ENCODE data around the gene ST6GALNAC1. TPM values are rescaled to one million over a fixed set of nuclear protein-coding genes. Genes with fewer than 3 reads are reported as not detected.
"Not testable (repeated sequence)": the region's sequence is repeated elsewhere in the genome, so short reads cannot be mapped to it uniquely, and the experiment has no call there.

The ST6GALNAC1 gene
- total RNA-seq, 1 donor from 2014 or later: 4.4 TPM

DNA sequence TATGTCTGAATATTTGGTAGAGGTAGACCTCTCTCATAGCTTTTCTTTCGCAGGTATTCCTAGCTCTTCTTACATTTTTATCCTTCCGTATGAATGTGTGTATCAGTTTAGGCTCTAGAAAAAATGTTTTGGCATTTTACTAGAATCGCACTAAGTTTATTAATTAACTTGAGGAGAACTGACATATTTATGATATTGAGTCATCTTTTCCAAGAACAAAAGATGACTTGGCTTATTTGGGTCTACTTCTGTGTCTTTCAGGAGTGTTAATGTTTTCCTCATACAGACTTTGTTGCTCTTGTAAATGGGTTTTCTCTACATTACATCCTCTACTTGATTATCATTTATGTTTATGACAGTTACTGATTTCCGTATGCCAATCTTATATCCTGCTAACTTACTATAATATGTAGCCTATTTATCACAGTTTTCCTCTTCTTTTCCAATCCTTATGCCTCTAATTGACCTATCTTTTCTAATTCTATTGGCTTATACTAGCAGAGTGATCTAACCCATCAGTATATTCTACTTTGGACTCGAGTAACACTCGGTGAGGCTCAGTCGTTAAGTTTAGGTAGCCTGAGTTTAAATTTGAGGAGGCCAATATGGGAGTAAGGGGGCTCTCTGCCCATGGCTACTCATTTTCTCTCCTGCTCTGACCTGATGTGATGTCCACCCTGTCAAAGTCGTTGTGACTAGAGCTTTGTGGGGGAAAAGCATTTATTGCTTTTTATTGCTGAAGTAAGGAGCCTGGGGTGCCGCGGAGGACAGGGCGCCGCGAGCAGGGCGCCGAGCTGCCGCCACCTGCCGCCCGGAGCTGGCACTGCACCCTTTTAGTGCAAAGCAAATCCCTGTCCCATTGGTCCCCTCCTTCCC lies 20.0 kb downstream of the ST6GALNAC1 start:
- Histone ChIP-seq H3K27me3 (no peaks in the 10 kb centered on the region), H3K36me3 (no peaks in the 10 kb centered on the region), H3K27ac (no peak overlapping the region), H3K4me3 (no peak overlapping the region), H3K4me1 (peaks cover 9% of the 10 kb centered on the region), H3K9me3 (no peaks in the 10 kb centered on the region)
- intact Hi-C loops (cut with DNase I): no loop called here
- TF ChIP-seq POLR2A (IDR thresholded peaks at IDR 0.05) (no peak), POLR2AphosphoS5 (IDR thresholded peaks at IDR 0.05; ENCODE audit: insufficient read depth in 1 of 2, low read depth in 1 of 2) (peak; percentile 27 to 53)
- TF ChIP-seq, protein P1, sequence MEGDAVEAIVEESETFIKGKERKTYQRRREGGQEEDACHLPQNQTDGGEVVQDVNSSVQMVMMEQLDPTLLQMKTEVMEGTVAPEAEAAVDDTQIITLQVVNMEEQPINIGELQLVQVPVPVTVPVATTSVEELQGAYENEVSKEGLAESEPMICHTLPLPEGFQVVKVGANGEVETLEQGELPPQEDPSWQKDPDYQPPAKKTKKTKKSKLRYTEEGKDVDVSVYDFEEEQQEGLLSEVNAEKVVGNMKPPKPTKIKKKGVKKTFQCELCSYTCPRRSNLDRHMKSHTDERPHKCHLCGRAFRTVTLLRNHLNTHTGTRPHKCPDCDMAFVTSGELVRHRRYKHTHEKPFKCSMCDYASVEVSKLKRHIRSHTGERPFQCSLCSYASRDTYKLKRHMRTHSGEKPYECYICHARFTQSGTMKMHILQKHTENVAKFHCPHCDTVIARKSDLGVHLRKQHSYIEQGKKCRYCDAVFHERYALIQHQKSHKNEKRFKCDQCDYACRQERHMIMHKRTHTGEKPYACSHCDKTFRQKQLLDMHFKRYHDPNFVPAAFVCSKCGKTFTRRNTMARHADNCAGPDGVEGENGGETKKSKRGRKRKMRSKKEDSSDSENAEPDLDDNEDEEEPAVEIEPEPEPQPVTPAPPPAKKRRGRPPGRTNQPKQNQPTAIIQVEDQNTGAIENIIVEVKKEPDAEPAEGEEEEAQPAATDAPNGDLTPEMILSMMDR (IDR thresholded peaks at IDR 0.05): peak; percentile 89 to 96 (median 93)
- no peak for DNase-seq (ENCODE audit: extremely low spot score in 2 of 2)

DNA sequence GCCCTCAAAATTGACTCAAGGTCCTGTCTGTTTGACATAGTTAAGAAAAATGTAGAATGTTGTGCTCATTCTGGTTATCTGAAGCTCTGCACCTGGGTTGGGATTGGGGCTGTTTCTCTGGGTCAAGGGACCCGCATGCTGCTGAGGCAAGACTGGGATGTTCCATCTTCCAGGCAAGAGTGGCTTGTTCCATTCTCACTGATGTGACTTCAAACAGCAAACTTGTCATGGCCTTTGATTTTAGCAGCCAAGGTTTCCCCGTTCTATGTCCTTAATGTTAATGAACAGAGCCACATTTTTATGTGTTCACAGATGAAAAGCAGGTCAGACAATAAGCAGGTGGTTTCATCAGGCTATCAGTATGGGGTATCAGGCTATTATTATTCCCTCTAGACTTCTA lies 25.7 kb downstream of the ST6GALNAC1 start:
- no peak overlapping the region for H3K4me3 ChIP-seq
- no peaks in the 10 kb centered on the region for H3K27me3 ChIP-seq
- TF ChIP-seq POLR2AphosphoS5 (IDR thresholded peaks at IDR 0.05; ENCODE audit: insufficient read depth in 1 of 2, low read depth in 1 of 2) (no peak), POLR2A (IDR thresholded peaks at IDR 0.05) (no peak)
- TF ChIP-seq, protein P1 (IDR thresholded peaks at IDR 0.05): no peak
- no peaks in the 10 kb centered on the region for H3K9me3 ChIP-seq
- no peaks in the 10 kb centered on the region for H3K4me1 ChIP-seq
- H3K27ac ChIP-seq: no peak overlapping the region
- no peak for DNase-seq (ENCODE audit: extremely low spot score in 2 of 2)
- intact Hi-C loops (cut with DNase I): no loop called here
- H3K36me3 ChIP-seq: no peaks in the 10 kb centered on the region

DNA sequence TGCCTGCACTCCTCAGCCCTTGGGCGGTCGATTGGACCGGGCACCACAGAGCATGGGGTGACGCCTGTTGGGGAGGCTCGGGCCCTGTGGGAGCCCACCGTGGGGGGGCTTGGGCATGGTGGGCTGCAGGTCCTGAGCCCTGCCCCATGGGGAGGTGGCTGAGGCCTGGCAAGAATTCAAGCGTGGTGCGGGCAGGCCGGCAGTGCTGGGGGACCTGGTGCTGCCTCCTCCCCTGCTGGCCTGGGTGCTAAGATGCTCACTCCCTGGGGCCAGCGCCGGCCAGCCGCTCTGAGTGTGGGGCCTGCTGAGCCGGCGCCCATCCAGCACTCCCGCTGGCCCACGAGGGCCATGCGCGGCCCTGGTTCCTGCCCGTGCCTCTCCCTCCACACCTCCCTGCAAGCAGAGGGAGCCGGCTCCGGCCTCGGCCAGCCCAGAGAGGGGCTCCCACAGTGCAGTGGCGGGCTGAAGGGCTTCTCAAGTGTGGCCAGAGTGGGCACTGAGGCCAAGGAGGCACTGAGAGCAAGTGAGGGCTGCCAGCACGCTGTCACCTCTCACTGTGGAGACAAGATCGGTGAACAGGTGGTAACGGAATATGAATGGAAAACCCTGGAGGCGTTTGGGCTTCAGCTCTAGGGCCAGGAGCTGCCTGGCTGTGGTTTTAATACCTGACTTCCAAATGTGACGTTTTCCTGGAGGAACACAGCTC lies 28.5 kb downstream of the ST6GALNAC1 start:
- no peak for DNase-seq (ENCODE audit: extremely low spot score in 2 of 2)
- intact Hi-C loops (cut with DNase I): no loop called here
- H3K27me3 ChIP-seq: no peaks in the 10 kb centered on the region

DNA sequence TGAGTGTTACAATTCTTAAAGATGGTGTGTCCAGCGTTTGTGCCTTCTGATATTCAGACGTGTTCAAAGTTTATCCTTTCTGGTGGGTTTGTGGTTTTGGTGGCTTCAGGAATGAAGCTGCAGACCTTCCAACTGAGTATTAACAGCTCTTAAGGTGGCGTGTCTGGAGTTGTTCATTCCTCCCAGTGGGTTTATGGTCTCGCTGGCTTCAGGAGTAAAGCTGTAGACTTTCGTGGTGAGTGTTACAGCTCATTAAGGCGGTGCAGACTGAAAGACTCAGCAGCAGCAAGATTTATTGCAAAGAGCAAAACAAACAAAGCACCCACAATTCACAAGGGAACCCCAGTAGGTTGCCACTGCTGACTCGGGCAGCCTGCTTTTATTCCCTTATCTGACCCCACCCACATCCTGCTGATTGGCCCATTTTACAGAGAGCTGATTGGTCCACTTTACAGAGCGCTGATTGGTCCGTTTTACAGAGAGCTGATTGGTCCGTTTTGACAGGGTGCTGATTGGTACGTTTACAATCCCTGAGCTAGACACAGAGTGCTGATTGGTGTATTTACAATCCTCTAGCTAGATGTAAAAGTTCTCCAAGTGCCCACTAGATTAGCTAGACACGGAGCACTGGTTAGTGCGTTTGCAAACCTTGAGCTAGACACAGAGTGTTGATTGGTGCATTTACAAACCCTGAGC lies 29.3 kb downstream of the ST6GALNAC1 start:
- H3K4me3 ChIP-seq; DNase-seq (ENCODE audit: extremely low spot score in 2 of 2); H3K27me3 ChIP-seq; H3K9me3 ChIP-seq; intact Hi-C loops (cut with DNase I); H3K4me1 ChIP-seq; H3K27ac ChIP-seq; H3K36me3 ChIP-seq: not testable (repeated sequence)

More for the DNA sequence above, 28.5 kb downstream of the ST6GALNAC1 start:
- H3K4me1 ChIP-seq: no peaks in the 10 kb centered on the region
- no peaks in the 10 kb centered on the region for H3K36me3 ChIP-seq
- TF ChIP-seq POLR2AphosphoS5 (IDR thresholded peaks at IDR 0.05; ENCODE audit: insufficient read depth in 1 of 2, low read depth in 1 of 2): no peak
- TF ChIP-seq, protein P1 (IDR thresholded peaks at IDR 0.05): no peak
- H3K27ac ChIP-seq: no peak overlapping the region
- H3K4me3 ChIP-seq: no peak overlapping the region
- H3K9me3 ChIP-seq: no peaks in the 10 kb centered on the region

DNA sequence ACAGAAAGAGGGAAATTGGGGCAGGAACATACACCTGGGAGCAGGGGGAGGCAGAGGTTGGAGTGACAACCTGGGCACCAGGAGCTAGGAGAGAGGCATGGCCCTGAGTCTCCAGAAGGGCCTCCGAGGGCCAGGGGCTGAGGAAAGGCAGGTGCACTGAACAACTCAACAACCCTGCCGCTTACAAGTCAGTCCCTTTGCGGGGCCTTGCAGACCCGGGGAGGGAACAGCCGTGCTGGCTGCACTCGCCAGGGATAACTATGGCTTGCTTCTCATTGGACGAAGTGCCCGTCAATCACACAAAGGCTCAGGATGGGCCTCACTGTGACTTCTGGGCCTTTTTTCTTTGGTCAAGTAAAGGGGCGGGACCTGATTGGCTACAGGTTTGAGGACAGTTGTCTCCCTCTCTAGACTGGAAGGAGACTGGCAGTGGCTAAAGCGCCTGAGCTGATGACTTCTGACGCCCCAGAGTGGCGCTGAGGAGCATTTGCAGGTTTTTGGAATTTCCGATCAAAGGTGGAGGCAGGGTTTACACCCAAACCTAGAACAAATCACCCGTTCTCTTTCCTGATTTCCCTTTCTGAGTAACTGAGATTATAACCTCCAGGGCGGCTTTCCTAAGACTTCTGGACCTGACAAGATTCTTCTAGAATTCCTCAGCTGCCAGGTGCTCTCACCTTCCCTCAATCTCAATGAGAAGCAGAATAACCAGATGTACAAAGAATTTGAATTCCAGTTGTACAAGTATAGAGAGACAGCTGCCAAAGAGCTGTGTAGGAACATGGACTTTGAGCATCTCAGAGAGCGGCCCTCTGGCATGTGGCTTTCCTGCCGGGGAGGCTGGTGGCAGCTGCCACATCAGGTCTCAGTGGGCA lies 30.3 kb downstream of the ST6GALNAC1 start:
- TF ChIP-seq POLR2A (IDR thresholded peaks at IDR 0.05) (no peak), POLR2AphosphoS5 (IDR thresholded peaks at IDR 0.05; ENCODE audit: insufficient read depth in 1 of 2, low read depth in 1 of 2) (no peak)
- TF ChIP-seq, protein P1 (IDR thresholded peaks at IDR 0.05): no peak
- Histone ChIP-seq H3K27me3 (no peaks in the 10 kb centered on the region), H3K4me1 (no peaks in the 10 kb centered on the region), H3K36me3 (no peaks in the 10 kb centered on the region), H3K9me3 (no peaks in the 10 kb centered on the region), H3K27ac (no peak overlapping the region), H3K4me3 (no peak overlapping the region)
- DNase-seq (ENCODE audit: extremely low spot score in 2 of 2): no peak
- intact Hi-C loops (cut with DNase I): no loop called here

All from vagina (tissue), 2 donors.